Measurements from ENCODE around the gene LRRC36. TPM values are rescaled to one million over a fixed set of nuclear protein-coding genes. Genes with fewer than 3 reads are reported as not detected.

LRRC36 gene
- total and polyA plus RNA-seq, 2 of the 13 experiments (the other 11 are each of a cell fraction or from before 2014, with no cell fraction given) = 0.12 to 0.15 TPM

DNA sequence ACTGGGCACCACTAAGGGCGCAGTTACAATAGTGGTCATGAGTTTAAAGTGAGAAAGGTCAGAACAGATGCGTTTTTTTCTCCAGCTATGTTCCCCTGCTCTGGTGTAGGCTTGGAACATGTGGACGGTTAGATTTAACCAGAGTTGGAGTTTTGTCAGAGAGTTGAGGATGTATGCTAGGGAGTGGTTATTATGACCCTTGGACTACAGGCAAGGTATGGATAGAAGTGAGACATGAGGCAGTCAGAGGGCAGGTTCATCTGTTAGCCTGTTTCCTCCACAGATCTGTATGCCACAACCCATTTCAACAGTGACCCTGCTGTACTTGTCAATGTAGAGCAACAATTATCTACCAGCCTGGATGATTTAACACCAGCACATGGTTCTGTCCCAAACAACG lies 44.0 kb downstream of the LRRC36 start (continued):
- TF ChIP-seq, protein P1, sequence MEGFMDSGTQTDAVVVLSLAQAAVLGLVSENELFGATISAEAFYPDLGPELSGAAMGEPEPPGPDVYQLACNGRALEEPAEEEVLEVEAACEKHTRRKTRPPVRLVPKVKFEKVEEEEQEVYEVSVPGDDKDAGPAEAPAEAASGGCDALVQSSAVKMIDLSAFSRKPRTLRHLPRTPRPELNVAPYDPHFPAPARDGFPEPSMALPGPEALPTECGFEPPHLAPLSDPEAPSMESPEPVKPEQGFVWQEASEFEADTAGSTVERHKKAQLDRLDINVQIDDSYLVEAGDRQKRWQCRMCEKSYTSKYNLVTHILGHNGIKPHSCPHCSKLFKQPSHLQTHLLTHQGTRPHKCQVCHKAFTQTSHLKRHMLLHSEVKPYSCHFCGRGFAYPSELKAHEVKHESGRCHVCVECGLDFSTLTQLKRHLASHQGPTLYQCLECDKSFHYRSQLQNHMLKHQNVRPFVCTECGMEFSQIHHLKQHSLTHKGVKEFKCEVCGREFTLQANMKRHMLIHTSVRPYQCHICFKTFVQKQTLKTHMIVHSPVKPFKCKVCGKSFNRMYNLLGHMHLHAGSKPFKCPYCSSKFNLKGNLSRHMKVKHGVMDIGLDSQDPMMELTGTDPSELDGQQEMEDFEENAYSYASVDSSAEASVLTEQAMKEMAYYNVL (CRISPR knock-in tag; IDR thresholded peaks at IDR 0.05; ENCODE audit: borderline replicate concordance) = no peak
- TF ChIP-seq ZNF235 (CRISPR knock-in tag; IDR thresholded peaks at IDR 0.05; ENCODE audit: borderline replicate concordance) = no peak
- TF ChIP-seq, protein P2, sequence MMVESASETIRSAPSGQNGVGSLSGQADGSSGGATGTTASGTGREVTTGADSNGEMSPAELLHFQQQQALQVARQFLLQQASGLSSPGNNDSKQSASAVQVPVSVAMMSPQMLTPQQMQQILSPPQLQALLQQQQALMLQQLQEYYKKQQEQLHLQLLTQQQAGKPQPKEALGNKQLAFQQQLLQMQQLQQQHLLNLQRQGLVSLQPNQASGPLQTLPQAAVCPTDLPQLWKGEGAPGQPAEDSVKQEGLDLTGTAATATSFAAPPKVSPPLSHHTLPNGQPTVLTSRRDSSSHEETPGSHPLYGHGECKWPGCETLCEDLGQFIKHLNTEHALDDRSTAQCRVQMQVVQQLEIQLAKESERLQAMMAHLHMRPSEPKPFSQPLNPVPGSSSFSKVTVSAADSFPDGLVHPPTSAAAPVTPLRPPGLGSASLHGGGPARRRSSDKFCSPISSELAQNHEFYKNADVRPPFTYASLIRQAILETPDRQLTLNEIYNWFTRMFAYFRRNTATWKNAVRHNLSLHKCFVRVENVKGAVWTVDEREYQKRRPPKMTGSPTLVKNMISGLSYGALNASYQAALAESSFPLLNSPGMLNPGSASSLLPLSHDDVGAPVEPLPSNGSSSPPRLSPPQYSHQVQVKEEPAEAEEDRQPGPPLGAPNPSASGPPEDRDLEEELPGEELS (CRISPR knock-in tag; IDR thresholded peaks at IDR 0.05) = no peak
- no peak for TF ChIP-seq ZMYM4 (CRISPR knock-in tag; IDR thresholded peaks at IDR 0.05)
- TF ChIP-seq ZNF569 (CRISPR knock-in tag; IDR thresholded peaks at IDR 0.05; ENCODE audit: borderline replicate concordance) = no peak

DNA sequence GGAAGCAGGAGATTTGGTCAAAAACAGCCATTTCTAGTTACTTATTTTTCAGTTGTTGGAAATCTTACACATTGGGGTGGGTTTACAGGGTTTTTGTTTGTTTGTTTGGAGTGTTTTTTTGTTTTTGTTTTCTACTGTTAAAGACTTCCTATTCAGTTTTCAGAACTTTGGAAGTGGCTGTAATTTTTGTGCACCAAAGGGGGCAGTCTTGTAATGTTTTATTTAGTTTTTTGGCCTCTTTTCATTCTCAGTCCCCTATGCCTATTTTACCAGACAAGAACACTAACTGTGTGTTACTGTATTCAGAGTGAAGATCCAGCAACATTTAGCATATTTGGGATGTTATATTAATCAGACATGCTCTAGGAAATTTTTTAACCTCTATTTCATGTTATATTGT lies 46.0 kb downstream of the LRRC36 start:
- no peaks in the 10 kb centered on the region for H3K79me2 ChIP-seq (ENCODE audit: insufficient read depth, low read length)
- CTCF ChIA-PET (ENCODE audit: low intra/inter-chr PET ratio, low total read pairs) = no interaction called here
- no peak for TF ChIP-seq ZNF746 (CRISPR knock-in tag; IDR thresholded peaks at IDR 0.05)
- TF ChIP-seq MXD4 (CRISPR knock-in tag; IDR thresholded peaks at IDR 0.05) = no peak
- TF ChIP-seq, protein P3, sequence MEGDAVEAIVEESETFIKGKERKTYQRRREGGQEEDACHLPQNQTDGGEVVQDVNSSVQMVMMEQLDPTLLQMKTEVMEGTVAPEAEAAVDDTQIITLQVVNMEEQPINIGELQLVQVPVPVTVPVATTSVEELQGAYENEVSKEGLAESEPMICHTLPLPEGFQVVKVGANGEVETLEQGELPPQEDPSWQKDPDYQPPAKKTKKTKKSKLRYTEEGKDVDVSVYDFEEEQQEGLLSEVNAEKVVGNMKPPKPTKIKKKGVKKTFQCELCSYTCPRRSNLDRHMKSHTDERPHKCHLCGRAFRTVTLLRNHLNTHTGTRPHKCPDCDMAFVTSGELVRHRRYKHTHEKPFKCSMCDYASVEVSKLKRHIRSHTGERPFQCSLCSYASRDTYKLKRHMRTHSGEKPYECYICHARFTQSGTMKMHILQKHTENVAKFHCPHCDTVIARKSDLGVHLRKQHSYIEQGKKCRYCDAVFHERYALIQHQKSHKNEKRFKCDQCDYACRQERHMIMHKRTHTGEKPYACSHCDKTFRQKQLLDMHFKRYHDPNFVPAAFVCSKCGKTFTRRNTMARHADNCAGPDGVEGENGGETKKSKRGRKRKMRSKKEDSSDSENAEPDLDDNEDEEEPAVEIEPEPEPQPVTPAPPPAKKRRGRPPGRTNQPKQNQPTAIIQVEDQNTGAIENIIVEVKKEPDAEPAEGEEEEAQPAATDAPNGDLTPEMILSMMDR (CRISPR knock-in tag; IDR thresholded peaks at IDR 0.05) = peak; percentile 32
- TF ChIP-seq NFE2L2 (IDR thresholded peaks at IDR 0.05; ENCODE audit: low read length) = no peak
- peak; percentile 55 for TF ChIP-seq STAG1 (CRISPR knock-in tag; IDR thresholded peaks at IDR 0.05)
- TF ChIP-seq, protein P4, sequence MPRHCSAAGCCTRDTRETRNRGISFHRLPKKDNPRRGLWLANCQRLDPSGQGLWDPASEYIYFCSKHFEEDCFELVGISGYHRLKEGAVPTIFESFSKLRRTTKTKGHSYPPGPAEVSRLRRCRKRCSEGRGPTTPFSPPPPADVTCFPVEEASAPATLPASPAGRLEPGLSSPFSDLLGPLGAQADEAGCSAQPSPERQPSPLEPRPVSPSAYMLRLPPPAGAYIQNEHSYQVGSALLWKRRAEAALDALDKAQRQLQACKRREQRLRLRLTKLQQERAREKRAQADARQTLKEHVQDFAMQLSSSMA (CRISPR knock-in tag; IDR thresholded peaks at IDR 0.05) = no peak
- no peak for TF ChIP-seq KMT2B (CRISPR knock-in tag; IDR thresholded peaks at IDR 0.05)
- TF ChIP-seq SMC3 (IDR thresholded peaks at IDR 0.05; ENCODE audit: low read length) = peak; percentile 22; the same call in 1 of the 2 replicates
- no peak overlapping the region for H3K9ac ChIP-seq (ENCODE audit: insufficient read depth, low read depth, low read length)
- no peak overlapping the region for H2AFZ ChIP-seq (ENCODE audit: low read length)
- no peak overlapping the region for H3K4me2 ChIP-seq (ENCODE audit: low read depth, low read length)
- no peaks in the 10 kb centered on the region for H4K20me1 ChIP-seq (ENCODE audit: insufficient read depth, low read length)
- no TSS peak for BruUV-seq (replicated peaks)
- H3K4me1 ChIP-seq (ENCODE audit: insufficient read depth, low read length) = peaks cover 33% of the 10 kb centered on the region
- H3K27ac ChIP-seq (ENCODE audit: extremely low read length, insufficient read depth, low read length) = no peak overlapping the region
- ATAC-seq (no peak), FAIRE-seq (no peak), DNase-seq (ENCODE audit: low spot score) (no peak)
- H3K36me3 ChIP-seq (replicated peaks in 1 of 2; ENCODE audit: control insufficient read depth in 1 of 2, insufficient read depth in 2 of 2, low read length in 2 of 2) = no peaks in the 10 kb centered on the region
- no peaks in the 10 kb centered on the region for H3K9me3 ChIP-seq (ENCODE audit: low read length)
- intact Hi-C loops (cut with micrococcal nuclease; ENCODE audit: unreplicated experiment) (no loop called here), in situ Hi-C loops (cut with HindIII; ENCODE audit: extremely low pct_ligation_motif_present, low pct_unique_long_range_greater_than_20kb) (no loop called here)
- H3K27me3 ChIP-seq (ENCODE audit: control insufficient read depth in 1 of 2, insufficient read depth in 2 of 2, low read length in 2 of 2) = peaks cover 1 to 8% of the 10 kb centered on the region in 2 experiments; a peak in 1 of 5 replicates
- POLR2A ChIA-PET = no interaction called here
- H3K4me3 ChIP-seq (replicated peaks in 1 of 3; ENCODE audit: insufficient read depth in 1 of 3, low read depth in 2 of 3, low read length in 3 of 3) = no peak overlapping the region
